Choroid plexus epithelial cell (primary cell): Measurements from ENCODE around the gene NPHP1.

ENCODE experiments used
- DNase-seq: peaks from one replicate; pipeline ENCODE4 v3.0.0-alpha.2; 2010; ENCODE audit warnings: low read depth
- H3K4me3 ChIP-seq: 2 replicates; pipeline ENCODE4 v1.5.1; 2011; ENCODE audit warnings: low read depth, mild to moderate bottlenecking, control low read depth, low read length, moderate library complexity
- TF ChIP-seq, protein P1 (sequence below): conservative IDR thresholded peaks from 2 replicates; pipeline ENCODE4 v1.5.1; 2011; ENCODE audit warnings: low read depth, mild to moderate bottlenecking, control low read depth, inconsistent platforms, low read length, moderate library complexity

The NPHP1 gene

DNA sequence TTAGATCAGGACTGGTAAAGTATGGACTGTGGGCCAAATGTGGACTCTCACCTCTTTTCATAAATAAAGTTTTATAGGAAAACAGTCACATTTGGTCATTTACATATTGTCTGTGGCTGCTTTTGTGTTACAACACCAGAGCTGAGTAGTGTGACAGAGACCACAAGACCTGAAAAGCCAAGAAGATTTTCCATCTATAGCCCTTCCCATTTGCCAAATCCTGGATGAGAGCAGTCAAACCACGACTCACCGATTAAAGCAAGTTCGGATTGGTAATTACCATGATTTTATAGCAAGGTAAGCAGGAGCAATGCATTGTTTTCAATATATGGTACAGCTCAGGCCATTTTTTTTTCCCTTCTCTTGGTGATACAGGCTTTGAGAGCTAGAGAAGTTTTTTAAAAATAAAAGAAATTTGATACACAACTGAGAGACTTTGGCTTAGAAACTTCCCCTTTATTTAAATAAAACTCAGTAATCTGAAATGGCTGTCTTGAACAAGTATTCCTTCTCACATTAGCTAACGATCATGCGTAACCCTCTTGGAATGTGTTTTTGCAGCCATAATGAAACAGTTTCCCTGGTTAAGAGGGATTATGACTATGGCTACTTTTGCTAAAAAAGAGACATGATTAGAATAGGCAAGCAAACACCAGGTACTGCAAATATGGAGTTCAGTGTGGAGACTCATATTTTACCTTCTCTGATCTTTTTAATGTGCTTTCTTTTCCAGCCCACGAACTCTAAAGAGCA is 79.7 kb downstream of the NPHP1 start:
- H3K4me3 ChIP-seq: no peak overlapping the region
- TF ChIP-seq, protein P1, sequence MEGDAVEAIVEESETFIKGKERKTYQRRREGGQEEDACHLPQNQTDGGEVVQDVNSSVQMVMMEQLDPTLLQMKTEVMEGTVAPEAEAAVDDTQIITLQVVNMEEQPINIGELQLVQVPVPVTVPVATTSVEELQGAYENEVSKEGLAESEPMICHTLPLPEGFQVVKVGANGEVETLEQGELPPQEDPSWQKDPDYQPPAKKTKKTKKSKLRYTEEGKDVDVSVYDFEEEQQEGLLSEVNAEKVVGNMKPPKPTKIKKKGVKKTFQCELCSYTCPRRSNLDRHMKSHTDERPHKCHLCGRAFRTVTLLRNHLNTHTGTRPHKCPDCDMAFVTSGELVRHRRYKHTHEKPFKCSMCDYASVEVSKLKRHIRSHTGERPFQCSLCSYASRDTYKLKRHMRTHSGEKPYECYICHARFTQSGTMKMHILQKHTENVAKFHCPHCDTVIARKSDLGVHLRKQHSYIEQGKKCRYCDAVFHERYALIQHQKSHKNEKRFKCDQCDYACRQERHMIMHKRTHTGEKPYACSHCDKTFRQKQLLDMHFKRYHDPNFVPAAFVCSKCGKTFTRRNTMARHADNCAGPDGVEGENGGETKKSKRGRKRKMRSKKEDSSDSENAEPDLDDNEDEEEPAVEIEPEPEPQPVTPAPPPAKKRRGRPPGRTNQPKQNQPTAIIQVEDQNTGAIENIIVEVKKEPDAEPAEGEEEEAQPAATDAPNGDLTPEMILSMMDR: no peak
- no peak for DNase-seq

DNA sequence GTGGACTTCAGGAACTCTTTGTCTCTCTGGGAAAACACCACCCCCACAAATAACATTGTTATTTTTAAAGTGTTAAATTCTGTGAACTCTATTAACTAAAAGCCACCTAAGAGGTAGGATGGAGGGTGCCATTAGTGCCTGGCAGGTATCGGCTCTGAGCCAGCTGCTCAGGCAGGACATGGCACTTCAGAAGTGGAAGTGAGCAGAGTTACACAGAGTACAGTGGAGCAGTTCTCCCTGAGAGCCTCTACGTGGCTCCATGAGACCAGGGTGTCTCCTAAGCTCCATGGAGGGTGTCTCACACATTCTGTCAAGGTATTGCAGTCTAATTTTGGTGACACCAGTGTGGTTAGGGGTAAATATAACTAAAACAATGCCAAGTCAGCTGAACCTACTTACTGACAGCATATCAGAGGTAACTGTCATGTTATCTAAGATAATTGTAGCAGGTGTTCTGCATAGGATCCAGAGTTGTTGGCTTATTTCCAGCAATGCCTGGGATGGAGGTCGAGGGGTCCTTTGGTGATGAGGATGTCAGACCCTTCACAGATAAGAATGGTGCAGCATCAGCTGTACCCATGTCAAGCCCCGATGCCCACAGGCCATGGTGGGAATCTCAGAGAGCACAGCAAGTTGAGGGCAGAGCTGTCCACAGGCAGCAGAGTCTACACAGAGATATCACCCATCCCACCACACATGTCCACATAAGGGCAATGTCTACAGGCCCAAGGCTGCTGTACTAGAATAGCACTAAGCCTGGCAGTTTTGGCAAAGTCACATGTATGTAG is 80.6 kb downstream of the NPHP1 start:
- no peak overlapping the region for H3K4me3 ChIP-seq
- TF ChIP-seq, protein P1: no peak
- no peak for DNase-seq

DNA sequence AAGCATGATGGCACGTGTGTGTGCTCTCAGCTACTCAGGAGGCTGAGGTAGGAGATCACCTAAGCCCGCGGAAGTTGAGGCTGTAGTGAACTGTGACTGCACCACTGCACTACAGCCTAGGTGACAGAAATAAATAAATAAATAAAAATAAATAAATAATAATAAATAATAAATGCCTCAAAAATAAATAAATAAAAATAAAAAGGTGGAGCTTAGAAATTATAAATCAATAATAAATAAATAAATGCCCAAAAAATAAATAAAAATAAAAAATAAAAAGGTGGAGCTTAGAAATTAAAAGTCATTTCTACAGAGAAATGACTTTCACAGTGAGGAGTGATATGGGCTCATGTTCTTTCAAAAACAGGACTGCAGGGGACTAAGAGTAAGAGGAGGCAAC is 83.2 kb downstream of the NPHP1 start:
- TF ChIP-seq, protein P1: no peak
- no peak for DNase-seq
- no peak overlapping the region for H3K4me3 ChIP-seq

DNA sequence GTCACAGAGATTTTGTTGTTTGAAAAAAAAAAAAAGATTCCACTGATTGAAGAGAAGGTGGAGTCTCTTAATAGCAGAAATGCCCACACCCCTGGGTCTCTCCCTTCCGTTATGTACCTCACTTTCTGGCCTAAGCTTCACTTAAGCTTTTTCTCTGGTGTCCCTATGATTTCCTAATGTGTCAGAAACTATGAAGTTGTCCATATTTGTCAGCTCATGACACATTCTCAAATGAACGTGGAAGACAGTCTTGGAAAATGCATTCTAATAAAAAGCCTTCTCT is 83.8 kb downstream of the NPHP1 start:
- TF ChIP-seq, protein P1: no peak
- no peak for DNase-seq
- H3K4me3 ChIP-seq: no peak overlapping the region

DNA sequence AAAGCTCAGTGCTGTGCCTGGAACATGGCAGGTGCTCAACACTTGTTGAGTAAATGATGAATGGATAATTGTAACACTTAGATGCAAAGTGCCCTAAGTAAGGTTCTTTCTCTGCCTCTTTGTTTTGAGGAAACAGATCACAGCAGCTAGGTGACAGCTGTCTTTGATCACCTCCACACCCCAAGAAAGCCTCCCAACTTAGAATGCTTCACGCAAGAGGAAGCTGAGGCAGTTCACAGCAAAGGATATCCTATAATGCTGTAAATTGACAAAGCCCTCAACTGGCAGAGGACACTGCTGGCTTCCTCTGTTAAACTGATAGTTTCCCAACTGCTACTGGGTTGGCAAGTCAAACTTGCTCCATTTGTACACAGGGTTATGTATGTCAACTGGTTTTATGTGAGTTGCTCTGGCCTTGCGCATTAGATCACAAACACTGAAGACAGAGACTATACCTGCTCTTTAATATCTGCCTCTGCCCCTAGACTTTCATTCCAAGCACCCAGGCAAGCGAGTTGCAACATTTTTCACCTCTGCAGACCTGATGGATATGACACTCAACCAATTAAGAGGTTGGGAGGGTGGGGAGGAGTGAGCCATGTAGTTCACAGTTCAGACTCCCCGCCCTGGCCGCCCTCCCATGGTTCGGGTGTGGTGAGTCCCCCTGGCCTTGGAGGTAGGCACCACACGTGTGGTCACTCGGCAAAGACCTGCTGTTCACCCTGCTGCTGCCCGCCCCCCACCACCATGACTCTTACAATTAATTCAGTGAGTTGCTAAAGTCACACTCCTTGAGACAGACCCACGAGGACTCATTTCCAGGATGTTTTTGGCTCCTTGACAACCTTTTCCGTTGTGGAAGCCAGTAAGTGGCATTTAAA is 84.4 kb downstream of the NPHP1 start:
- TF ChIP-seq, protein P1: no peak

DNA sequence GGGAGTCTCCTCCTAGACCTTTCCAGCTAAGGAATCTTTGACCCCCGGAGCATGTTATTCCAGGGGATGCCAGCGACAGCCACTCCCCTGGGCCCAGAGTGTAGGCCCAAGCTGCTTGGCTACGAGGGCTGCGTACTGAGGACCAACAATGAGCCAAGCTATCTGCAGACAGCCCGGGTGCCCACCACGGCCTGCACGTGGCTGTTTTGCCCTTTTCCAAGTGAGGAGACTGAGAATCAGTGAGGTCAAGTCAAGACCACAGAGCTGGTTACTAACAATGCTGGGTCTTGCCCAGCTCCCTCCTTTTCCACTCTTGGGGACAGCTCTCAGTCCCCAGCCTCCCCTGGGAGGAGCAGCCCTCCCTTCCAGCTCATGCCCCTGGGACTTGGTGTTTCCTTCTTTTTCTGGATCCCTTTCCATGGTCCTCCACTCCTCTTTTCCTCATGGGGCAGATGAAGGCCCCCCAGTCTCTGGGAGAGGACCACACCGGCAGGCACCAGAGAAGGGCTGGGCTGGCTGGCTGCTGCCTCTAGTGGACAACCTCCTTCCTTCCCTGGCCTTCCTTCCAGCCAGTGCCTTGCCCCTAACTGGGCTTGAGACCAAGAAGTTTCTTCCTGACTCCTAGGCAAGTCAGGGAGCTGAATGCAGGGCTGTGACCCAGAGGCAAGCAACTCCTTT is 88.6 kb downstream of the NPHP1 start:
- peak; percentile 71 for DNase-seq
- H3K4me3 ChIP-seq: peak overlapping the region; percentile 52
- TF ChIP-seq, protein P1: peak; percentile 82

More for the DNA sequence above, 84.4 kb downstream of the NPHP1 start:
- DNase-seq: no peak
- no peak overlapping the region for H3K4me3 ChIP-seq
